T47D (cell line): Measurements from ENCODE around the gene GK.
"Not testable (repeated sequence)": the region's sequence is repeated elsewhere in the genome, so short reads cannot be mapped to it uniquely, and the experiment has no call there.

ENCODE experiments used
- DNase-seq, 2 experiments: peaks; one replicate each; pipeline versions ENCODE4 v3.0.0 to v3.0.0-alpha.2; 2011 to 2012; ENCODE audit warnings: low read depth in 1 of 2, low spot score in 1 of 2
- JUND ChIP-seq: IDR thresholded peaks from 2 replicates; pipeline ENCODE4 v1.6.1; 2012; ENCODE audit warnings: low read depth
- in situ Hi-C: cut with HindIII; loops from 2 replicates; pipeline ENCODE4 v1.10.0; 2016; ENCODE audit warnings: low sequenced_read_pairs, low pct_unique_long_range_greater_than_20kb

The GK gene

GRCh38 chrX:30653415-30654131 is at the start of gene GK:
TSS of gene GK (plus strand) at chrX:30653423. CDS start at chrX:30653538, 115 bp downstream.
- peak in 1 of 2 experiments; percentile 25 for DNase-seq
- no peak for TF ChIP-seq JUND
- in situ Hi-C loops = no loop called here

- TF ChIP-seq JUND = no peak
- DNase-seq = no peak
- in situ Hi-C loops = no loop called here
Observed at GRCh38 chrX:30607155-30607554, 46.1 kb upstream of the GK start.

- in situ Hi-C loops = no loop called here
- no peak for DNase-seq
- TF ChIP-seq JUND = no peak
Observed at GRCh38 chrX:30610026-30610425, 43.2 kb upstream of the GK start.

GRCh38 chrX:30612250-30612655 is 41.0 kb upstream of the GK start:
- in situ Hi-C loops = no loop called here
- no peak for DNase-seq
- no peak for TF ChIP-seq JUND

- TF ChIP-seq JUND = no peak
- in situ Hi-C loops = no loop called here
- no peak for DNase-seq
Observed at GRCh38 chrX:30613721-30614120, 39.5 kb upstream of the GK start.

GRCh38 chrX:30615229-30615628 is 38.0 kb upstream of the GK start:
- DNase-seq = no peak
- no peak for TF ChIP-seq JUND
- in situ Hi-C loops = no loop called here

GRCh38 chrX:30618160-30618765 is 35.0 kb upstream of the GK start:
- no peak for TF ChIP-seq JUND
- DNase-seq = peak in 1 of 2 experiments; percentile 53
- in situ Hi-C loops = no loop called here

GRCh38 chrX:30620125-30620524 is 33.1 kb upstream of the GK start:
- no peak for TF ChIP-seq JUND
- in situ Hi-C loops = no loop called here
- DNase-seq = no peak

GRCh38 chrX:30620980-30621618 is 32.1 kb upstream of the GK start:
- TF ChIP-seq JUND = no peak
- peak in 1 of 2 experiments; percentile 7 for DNase-seq
- in situ Hi-C loops = no loop called here

GRCh38 chrX:30622361-30622760 is 30.9 kb upstream of the GK start:
- in situ Hi-C loops = no loop called here
- no peak for TF ChIP-seq JUND
- DNase-seq = no peak

- no peak for DNase-seq
- no peak for TF ChIP-seq JUND
Observed at GRCh38 chrX:30626402-30626801, 26.8 kb upstream of the GK start.

GRCh38 chrX:30627818-30628652 is 25.2 kb upstream of the GK start:
- no peak for TF ChIP-seq JUND
- in situ Hi-C loops = no loop called here
- DNase-seq = peak in 1 of 2 experiments; percentile 33

More at GRCh38 chrX:30626402-30626801, 26.8 kb upstream of the GK start:
- in situ Hi-C loops = no loop called here

GRCh38 chrX:30634070-30634469 is 19.2 kb upstream of the GK start:
- in situ Hi-C loops, DNase-seq: not testable (repeated sequence)
